HCT116 (cell line): ENCODE results near the gene CYP24A1. TPM values are rescaled to one million over a fixed set of nuclear protein-coding genes. Genes with fewer than 3 reads are reported as not detected.

ENCODE experiments used
- ATAC-seq: fragments of 200-7000 bp; cut with Tn5 transposase; 2 replicates; pipeline ENCODE4 v1.9.1; 2020; ENCODE audit warnings: mild to moderate bottlenecking, moderate library complexity
- BruUV-seq: library from RNA; stranded (reverse); fragments of 400-500 nt; replicated peaks from 2 replicates; lab custom pipeline; 2021; lab: Mats Ljungman, UMichigan
- CTCF ChIA-PET: fragments of 300-600 bp; sonication (Branson Sonifier 250); formaldehyde crosslinking; loops from one replicate; lab custom pipeline; 2021; ENCODE audit warnings: antibody characterized with exemption; lab: Charles Lee
- POLR2A ChIA-PET: fragments of 300-600, 350-600 bp; sonication (Branson Sonifier 250); formaldehyde crosslinking; loops from one replicate; lab custom pipeline; 2021; ENCODE audit warnings: antibody characterized with exemption; lab: Charles Lee
- RAD21 ChIA-PET, 2 experiments: fragments of 300-600 bp; sonication (Branson Sonifier 250); formaldehyde crosslinking; loops; one replicate each; lab custom pipeline; 2023; ENCODE audit warnings: low total read pairs in 2 of 2; ENCODE audit not compliant: uncharacterized antibody in 2 of 2, unreplicated experiment in 2 of 2, low non-redundant PET in 1 of 2; lab: Charles Lee
- DNase-seq: peaks from one replicate; pipeline ENCODE4 v3.0.0-alpha.2; 2010; ENCODE audit warnings: low read depth, low spot score
- H2AFZ ChIP-seq: fragments of 200-600 bp; shearing (Covaris generic), sonication (generic); 2 replicates; pipeline ENCODE4 v1.6.1; 2017; ENCODE audit warnings: low read depth, mixed run types, mixed read lengths, antibody characterized with exemption, low read length; ENCODE audit not compliant: poor library complexity, severe bottlenecking
- H3K27ac ChIP-seq: 2 replicates; pipeline ENCODE4 v1.5.1; 2012; ENCODE audit warnings: low read depth, low read length
- H3K27me3 ChIP-seq: fragments of 200-600 bp; sonication (generic); 2 replicates; pipeline ENCODE4 v1.6.1; 2016; ENCODE audit warnings: mixed run types, low read length, mixed read lengths; ENCODE audit not compliant: insufficient read depth
- H3K36me3 ChIP-seq, 2 experiments: fragments of 200-500 bp in 1 of 2; fragments of 200-600 bp in 1 of 2; sonication (Bioruptor generic) in 1 of 2; sonication (generic) in 1 of 2; 2 replicates each; pipeline versions ENCODE4 v1.5.1 to v1.6.1; 2014 to 2016; ENCODE audit warnings: low read length in 2 of 2, inconsistent platforms in 1 of 2, mixed read lengths in 1 of 2, mixed run types in 1 of 2; ENCODE audit not compliant: insufficient read depth in 2 of 2, control insufficient read depth in 1 of 2
- H3K4me1 ChIP-seq, 2 experiments: fragments of 200-600 bp in 1 of 2; sonication (generic) in 1 of 2; 2 replicates each; pipeline versions ENCODE4 v1.5.1 to v1.6.1; 2012 to 2017; ENCODE audit warnings: low read length in 2 of 2, inconsistent platforms in 1 of 2, mild to moderate bottlenecking in 1 of 2, mixed read lengths in 1 of 2, mixed run types in 1 of 2, moderate library complexity in 1 of 2; ENCODE audit not compliant: insufficient read depth in 2 of 2, control insufficient read depth in 1 of 2
- H3K4me2 ChIP-seq: fragments of 200-600 bp; sonication (generic); 2 replicates; pipeline ENCODE4 v1.6.1; 2017; ENCODE audit warnings: mixed run types, low read length, mixed read lengths
- H3K4me3 ChIP-seq, 2 experiments: fragments of 200-600 bp in 1 of 2; sonication (generic) in 1 of 2; replicated peaks in 1 of 2; 2 replicates each; pipeline ENCODE4 v1.5.1; 2011 to 2016; ENCODE audit warnings: low read length in 2 of 2, control low read depth in 1 of 2, low read depth in 1 of 2, mild to moderate bottlenecking in 1 of 2, mixed read lengths in 1 of 2, mixed run types in 1 of 2
- H3K79me2 ChIP-seq: fragments of 200-600 bp; sonication (generic); 2 replicates; pipeline ENCODE4 v1.6.1; 2017; ENCODE audit warnings: mild to moderate bottlenecking, mixed run types, low read length, moderate library complexity, mixed read lengths; ENCODE audit not compliant: insufficient read depth
- H3K9ac ChIP-seq: fragments of 200-600 bp; sonication (generic); 2 replicates; pipeline ENCODE4 v1.6.1; 2016; ENCODE audit warnings: low read length, mixed read lengths
- H3K9me2 ChIP-seq: fragments of 200-600 bp; sonication (generic), shearing (Covaris generic); 2 replicates; pipeline ENCODE4 v1.6.1; 2017; ENCODE audit warnings: mixed run types, mild to moderate bottlenecking, moderate library complexity; ENCODE audit not compliant: insufficient read depth
- H3K9me3 ChIP-seq, 2 experiments: fragments of 200-500 bp in 1 of 2; fragments of 200-600 bp in 1 of 2; sonication (Bioruptor generic) in 1 of 2; sonication (generic) in 1 of 2; 2 replicates each; pipeline ENCODE4 v1.6.1; 2014 to 2017; ENCODE audit warnings: low read length in 2 of 2, mixed read lengths in 2 of 2, inconsistent platforms in 1 of 2, low read depth in 1 of 2, mild to moderate bottlenecking in 1 of 2, mixed run types in 1 of 2, moderate library complexity in 1 of 2; ENCODE audit not compliant: control insufficient read depth in 1 of 2, insufficient read depth in 1 of 2
- H4K20me1 ChIP-seq: fragments of 200-600 bp; sonication (generic), shearing (Covaris generic); 2 replicates; pipeline ENCODE4 v1.6.1; 2017; ENCODE audit warnings: mixed run types, mild to moderate bottlenecking, moderate library complexity; ENCODE audit not compliant: insufficient read depth
- CBX3 ChIP-seq: IDR thresholded peaks from 2 replicates; pipeline ENCODE4 v1.6.1; 2012; ENCODE audit warnings: low read depth
- CEBPB ChIP-seq: IDR thresholded peaks from 2 replicates; pipeline ENCODE4 v1.6.1; 2012; ENCODE audit warnings: low read depth
- EGR1 ChIP-seq: IDR thresholded peaks from 2 replicates; pipeline ENCODE4 v1.6.1; 2012; ENCODE audit warnings: low read depth
- EZH2 ChIP-seq: fragments of 200-600 bp; sonication (generic); IDR thresholded peaks from 2 replicates; pipeline ENCODE4 v1.6.1; 2017; ENCODE audit warnings: antibody characterized with exemption, mixed run types
- EZH2phosphoT487 ChIP-seq: fragments of 200-600 bp; IDR thresholded peaks from 2 replicates; pipeline ENCODE4 v1.6.1; 2018; ENCODE audit warnings: antibody characterized with exemption, borderline replicate concordance
- FOSL1 ChIP-seq: IDR thresholded peaks from 2 replicates; pipeline ENCODE4 v1.6.1; 2012; ENCODE audit warnings: low read depth
- POLR2A ChIP-seq: IDR thresholded peaks from 2 replicates; pipeline ENCODE4 v1.7.0; 2011; ENCODE audit warnings: borderline replicate concordance; ENCODE audit not compliant: insufficient read depth, insufficient read length; ENCODE audit errors: extremely low read depth
- RAD21 ChIP-seq: IDR thresholded peaks from 2 replicates; pipeline ENCODE4 v1.6.1; 2012; ENCODE audit warnings: low read depth, mild to moderate bottlenecking
- SIN3A ChIP-seq: IDR thresholded peaks from 2 replicates; pipeline ENCODE4 v1.6.1; 2012; ENCODE audit warnings: low read depth
- SRF ChIP-seq: IDR thresholded peaks from 2 replicates; pipeline ENCODE4 v1.6.1; 2012; ENCODE audit warnings: low read depth
- TCF7L2 ChIP-seq: IDR thresholded peaks from 2 replicates; pipeline ENCODE4 v1.7.0; 2011; ENCODE audit warnings: borderline replicate concordance, inconsistent platforms; ENCODE audit not compliant: insufficient read depth, insufficient read length; ENCODE audit errors: extremely low read depth
- YY1 ChIP-seq: IDR thresholded peaks from 2 replicates; pipeline ENCODE4 v1.6.1; 2011; ENCODE audit warnings: low read length, low read depth, moderate library complexity, mild to moderate bottlenecking; ENCODE audit not compliant: insufficient replicate concordance; ENCODE audit errors: extremely low read depth
- ZNF274 ChIP-seq: fragments of 200-500 bp; sonication (Bioruptor generic); IDR thresholded peaks from 2 replicates; pipeline ENCODE4 v1.6.1; 2014; ENCODE audit warnings: mild to moderate bottlenecking, low read depth, low read length, inconsistent platforms
- intact Hi-C: fragments of 100-400 bp; cut with micrococcal nuclease; formaldehyde crosslinking; loops from 2 replicates; pipeline ENCODE4 v1.10.0; 2022
- total RNA-seq: library from RNA; stranded (reverse); gene quantifications from one replicate; pipeline ENCODE4 v1.2.1, GENCODE V29; 2021; ENCODE audit not compliant: unreplicated experiment
- TF ChIP-seq, protein P1 (sequence below): IDR thresholded peaks from 2 replicates; pipeline ENCODE4 v1.6.1; 2012; ENCODE audit warnings: low read depth
- TF ChIP-seq, protein P2 (sequence below): IDR thresholded peaks from 2 replicates; pipeline ENCODE4 v1.6.1; 2011; ENCODE audit warnings: mild to moderate bottlenecking, low read length, moderate library complexity; ENCODE audit not compliant: insufficient replicate concordance; ENCODE audit errors: extremely low read depth
- TF ChIP-seq, protein P3 (sequence below): IDR thresholded peaks from 2 replicates; pipeline ENCODE4 v1.6.1; 2012

Gene CYP24A1
- total RNA-seq, 1 experiment from 2014 or later: 267 TPM

DNA sequence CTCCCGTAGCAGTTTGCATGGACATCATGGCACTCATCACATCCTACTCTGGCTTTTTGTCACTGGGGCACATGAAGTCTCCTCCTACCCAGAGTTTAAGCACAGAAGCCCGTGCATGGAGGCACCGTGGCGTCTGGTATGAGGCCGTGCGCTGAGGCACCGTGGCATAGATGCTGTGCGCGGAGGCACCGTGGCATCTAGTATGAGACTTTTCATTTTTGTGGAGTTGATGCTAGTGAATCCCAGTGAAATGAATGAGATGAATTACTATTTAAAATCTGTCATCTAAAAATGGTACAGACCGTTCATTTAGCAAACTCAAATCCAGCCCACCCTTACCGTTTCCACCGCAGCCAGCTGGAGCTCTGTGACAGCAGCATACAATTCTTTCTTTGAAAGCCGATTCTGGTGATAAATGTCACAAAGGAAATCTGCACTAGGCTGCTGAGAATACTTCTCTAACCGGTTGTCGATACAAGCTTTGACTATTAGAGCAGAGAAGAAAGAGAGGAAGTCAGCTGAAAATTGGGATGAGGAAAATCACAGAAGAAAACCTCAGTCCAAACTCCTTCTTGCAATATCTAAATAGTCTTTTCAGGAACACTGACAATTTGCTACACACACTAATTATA lies 11.3 kb downstream of the CYP24A1 start:
- Histone ChIP-seq H2AFZ (no peak overlapping the region), H3K79me2 (peaks cover 15% of the 10 kb centered on the region; the same call in 1 of the 2 replicates), H3K4me1 (peaks cover 19 to 23% of the 10 kb centered on the region in 2 experiments), H3K4me2 (no peak overlapping the region), H3K9me2 (no peaks in the 10 kb centered on the region), H3K9ac (no peak overlapping the region), H3K4me3 (no peak overlapping the region), H3K27me3 (no peaks in the 10 kb centered on the region), H3K27ac (peak overlapping the region; percentile 31; the same call in 1 of the 2 replicates), H3K9me3 (no peaks in the 10 kb centered on the region), H3K36me3 (peaks cover 37 to 81% of the 10 kb centered on the region in 2 experiments), H4K20me1 (no peaks in the 10 kb centered on the region)
- ATAC-seq: no peak
- intact Hi-C loops: no loop called here
- RAD21 ChIA-PET: no interaction called here
- TF ChIP-seq POLR2A (no peak), CEBPB (no peak), FOSL1 (no peak), CBX3 (no peak), ZNF274 (no peak), EZH2 (no peak), SRF (no peak), SIN3A (no peak), EZH2phosphoT487 (no peak), TCF7L2 (no peak), YY1 (no peak), EGR1 (no peak), RAD21 (no peak)
- TF ChIP-seq, protein P1, sequence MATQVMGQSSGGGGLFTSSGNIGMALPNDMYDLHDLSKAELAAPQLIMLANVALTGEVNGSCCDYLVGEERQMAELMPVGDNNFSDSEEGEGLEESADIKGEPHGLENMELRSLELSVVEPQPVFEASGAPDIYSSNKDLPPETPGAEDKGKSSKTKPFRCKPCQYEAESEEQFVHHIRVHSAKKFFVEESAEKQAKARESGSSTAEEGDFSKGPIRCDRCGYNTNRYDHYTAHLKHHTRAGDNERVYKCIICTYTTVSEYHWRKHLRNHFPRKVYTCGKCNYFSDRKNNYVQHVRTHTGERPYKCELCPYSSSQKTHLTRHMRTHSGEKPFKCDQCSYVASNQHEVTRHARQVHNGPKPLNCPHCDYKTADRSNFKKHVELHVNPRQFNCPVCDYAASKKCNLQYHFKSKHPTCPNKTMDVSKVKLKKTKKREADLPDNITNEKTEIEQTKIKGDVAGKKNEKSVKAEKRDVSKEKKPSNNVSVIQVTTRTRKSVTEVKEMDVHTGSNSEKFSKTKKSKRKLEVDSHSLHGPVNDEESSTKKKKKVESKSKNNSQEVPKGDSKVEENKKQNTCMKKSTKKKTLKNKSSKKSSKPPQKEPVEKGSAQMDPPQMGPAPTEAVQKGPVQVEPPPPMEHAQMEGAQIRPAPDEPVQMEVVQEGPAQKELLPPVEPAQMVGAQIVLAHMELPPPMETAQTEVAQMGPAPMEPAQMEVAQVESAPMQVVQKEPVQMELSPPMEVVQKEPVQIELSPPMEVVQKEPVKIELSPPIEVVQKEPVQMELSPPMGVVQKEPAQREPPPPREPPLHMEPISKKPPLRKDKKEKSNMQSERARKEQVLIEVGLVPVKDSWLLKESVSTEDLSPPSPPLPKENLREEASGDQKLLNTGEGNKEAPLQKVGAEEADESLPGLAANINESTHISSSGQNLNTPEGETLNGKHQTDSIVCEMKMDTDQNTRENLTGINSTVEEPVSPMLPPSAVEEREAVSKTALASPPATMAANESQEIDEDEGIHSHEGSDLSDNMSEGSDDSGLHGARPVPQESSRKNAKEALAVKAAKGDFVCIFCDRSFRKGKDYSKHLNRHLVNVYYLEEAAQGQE: no peak
- TF ChIP-seq, protein P2, sequence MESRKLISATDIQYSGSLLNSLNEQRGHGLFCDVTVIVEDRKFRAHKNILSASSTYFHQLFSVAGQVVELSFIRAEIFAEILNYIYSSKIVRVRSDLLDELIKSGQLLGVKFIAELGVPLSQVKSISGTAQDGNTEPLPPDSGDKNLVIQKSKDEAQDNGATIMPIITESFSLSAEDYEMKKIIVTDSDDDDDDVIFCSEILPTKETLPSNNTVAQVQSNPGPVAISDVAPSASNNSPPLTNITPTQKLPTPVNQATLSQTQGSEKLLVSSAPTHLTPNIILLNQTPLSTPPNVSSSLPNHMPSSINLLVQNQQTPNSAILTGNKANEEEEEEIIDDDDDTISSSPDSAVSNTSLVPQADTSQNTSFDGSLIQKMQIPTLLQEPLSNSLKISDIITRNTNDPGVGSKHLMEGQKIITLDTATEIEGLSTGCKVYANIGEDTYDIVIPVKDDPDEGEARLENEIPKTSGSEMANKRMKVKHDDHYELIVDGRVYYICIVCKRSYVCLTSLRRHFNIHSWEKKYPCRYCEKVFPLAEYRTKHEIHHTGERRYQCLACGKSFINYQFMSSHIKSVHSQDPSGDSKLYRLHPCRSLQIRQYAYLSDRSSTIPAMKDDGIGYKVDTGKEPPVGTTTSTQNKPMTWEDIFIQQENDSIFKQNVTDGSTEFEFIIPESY: no peak
- TF ChIP-seq, protein P3, sequence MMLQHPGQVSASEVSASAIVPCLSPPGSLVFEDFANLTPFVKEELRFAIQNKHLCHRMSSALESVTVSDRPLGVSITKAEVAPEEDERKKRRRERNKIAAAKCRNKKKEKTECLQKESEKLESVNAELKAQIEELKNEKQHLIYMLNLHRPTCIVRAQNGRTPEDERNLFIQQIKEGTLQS: no peak
- CTCF ChIA-PET: no interaction called here
- no peak for DNase-seq
- BruUV-seq: no TSS peak
- POLR2A ChIA-PET: no interaction called here
